Measurements from ENCODE around the gene BAZ1A.

Gene BAZ1A

GRCh38 chr14:34718750-34719304 lies 156.3 kb downstream of the BAZ1A start:
- DNase-seq: no peak

- no peak for DNase-seq
Measured at GRCh38 chr14:34715127-34715863, 159.9 kb downstream of the BAZ1A start.

DNA sequence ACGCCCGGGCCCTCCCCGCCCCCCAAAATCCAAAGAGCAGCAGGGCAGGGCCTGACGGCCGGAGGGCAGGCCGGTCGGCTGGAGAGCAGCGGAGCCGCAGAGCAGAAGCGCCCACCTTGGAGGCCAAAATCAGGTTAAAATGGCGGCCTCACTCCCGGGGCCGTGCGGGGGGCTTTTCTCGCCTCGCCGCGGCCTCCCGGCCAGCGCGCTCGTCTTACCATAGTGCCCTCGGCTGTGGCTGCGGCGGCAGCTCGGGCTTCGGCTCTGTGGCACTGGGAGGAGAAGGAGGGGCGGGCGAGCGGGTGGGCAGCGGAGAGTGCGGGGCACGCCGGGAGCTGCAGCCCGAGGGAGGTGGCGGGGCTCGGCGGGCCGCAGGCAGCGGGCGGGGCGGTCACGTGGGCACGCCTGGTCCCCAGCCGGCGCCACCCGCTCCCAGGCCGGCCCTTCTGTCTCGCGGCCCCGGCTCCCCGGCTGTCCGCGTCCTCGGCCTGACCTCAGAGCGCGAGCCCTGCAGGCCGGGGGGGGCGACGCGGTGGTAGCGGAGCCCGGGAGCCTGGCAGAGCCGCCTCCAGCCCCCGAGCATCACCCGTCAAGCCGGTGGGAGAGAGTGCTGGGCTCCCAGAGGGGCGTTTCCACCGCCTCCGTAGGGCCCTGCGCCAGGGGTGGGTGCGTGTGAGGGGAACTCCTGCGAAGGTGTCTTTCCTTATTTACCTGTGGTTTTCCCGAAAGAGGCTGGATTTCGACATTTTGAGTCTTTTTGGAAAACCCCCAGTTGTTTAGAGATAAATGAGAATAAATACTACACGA lies 160.6 kb downstream of the BAZ1A start, which contains the start of gene CFL2:
TSS of gene CFL2 (minus strand) at position 274 of the 807 bp plus-strand sequence. CDS start at position 221, 53 bp downstream.
- DNase-seq: peak; percentile 61

- no peak for DNase-seq
Measured at GRCh38 chr14:34713681-34714319, 161.4 kb downstream of the BAZ1A start.

GRCh38 chr14:34713122-34713680 lies 162.0 kb downstream of the BAZ1A start:
- DNase-seq: no peak

DNA sequence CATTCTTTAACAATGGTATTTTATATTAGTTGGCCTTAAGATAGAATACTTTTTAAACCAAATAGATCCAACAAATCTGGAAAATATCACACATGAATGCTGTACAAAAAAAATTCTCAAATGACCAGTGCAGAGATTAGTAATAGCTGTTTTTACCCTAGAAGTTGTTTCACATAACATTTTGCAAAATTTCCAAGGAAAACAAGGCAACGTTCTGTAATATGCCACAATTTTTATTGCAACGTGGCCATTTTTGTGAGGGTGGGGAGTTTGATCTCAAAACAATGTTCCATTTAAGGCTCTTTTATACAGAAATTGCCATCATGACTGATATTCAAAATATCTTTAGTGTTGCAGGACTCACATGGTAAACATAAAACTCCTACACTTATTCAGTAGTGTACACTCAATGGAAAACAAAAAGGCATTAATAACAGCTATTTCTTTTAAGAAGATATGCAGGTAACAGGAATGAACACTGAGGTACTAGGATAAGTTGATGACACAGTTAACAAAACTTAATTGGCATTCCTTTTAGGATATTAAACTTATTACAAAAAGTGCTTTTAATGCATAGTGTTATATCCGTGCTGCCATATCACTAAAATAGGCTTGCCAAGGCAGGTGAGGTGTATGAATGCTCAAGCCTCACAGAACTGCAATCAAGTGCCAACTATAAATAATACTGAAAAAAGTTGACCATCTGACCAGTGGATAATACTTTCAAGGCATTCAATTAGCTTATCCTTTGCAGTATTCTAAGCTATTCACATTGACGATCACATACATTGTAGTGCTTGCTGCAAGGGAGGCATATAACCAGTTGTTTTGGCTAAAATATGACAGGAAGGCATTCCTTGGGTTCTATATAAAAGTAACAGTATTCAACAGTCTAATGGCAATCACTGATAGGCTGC lies 163.1 kb downstream of the BAZ1A start:
- no peak for DNase-seq

GRCh38 chr14:34711169-34711568 lies 164.0 kb downstream of the BAZ1A start:
- DNase-seq: no peak

- no peak for DNase-seq
Measured at GRCh38 chr14:34710744-34711143, 164.4 kb downstream of the BAZ1A start.

DNA sequence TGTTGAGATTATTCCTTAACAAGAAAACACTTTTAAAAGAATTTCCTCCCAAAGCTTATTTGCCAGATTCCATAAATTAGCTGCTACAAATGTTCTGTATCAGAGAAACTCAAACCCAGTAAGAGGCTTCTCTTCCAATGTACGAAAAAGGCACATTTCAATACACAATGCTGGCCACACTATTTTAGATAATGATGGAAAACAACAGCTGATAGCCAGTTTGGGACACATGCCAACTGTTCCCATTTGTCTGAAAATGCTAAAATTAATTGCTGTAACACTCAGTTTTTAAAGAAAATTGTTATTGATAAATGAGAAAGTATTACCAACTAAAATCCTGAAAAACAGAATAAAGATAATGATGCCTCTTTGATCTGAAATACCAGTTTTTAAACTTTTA lies 165.2 kb downstream of the BAZ1A start:
- DNase-seq: no peak

DNA sequence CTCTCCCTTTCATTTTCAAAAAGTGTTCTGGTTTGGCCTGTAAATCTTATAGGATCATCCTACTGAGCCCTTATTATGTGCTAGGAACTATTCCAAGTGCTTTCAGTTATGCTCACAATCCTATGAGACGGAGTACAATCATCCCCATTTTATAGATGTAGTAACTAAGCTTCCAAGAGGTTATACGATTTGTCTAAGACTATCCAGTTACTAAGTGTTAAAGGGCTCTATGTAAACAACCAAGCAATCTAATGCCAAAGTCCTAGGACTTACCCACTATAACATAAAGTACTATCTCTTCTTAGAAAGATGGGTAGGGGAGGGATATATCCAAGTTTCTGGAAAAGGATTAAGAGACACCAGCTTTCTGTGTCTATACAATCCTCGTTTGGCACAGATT lies 167.4 kb downstream of the BAZ1A start:
- no peak for DNase-seq

Data from effector CD4-positive, alpha-beta T cell (primary cell).